Panc1 (cell line): ENCODE results near the gene CHID1. TPM values are rescaled to one million over a fixed set of nuclear protein-coding genes. Genes with fewer than 3 reads are reported as not detected.

Experiments used
- ATAC-seq: fragments of 200-7000 bp; cut with Tn5 transposase; 2 replicates; pipeline ENCODE4 v1.9.1; 2020; ENCODE audit warnings: mild to moderate bottlenecking, moderate library complexity
- BruUV-seq: library from RNA; stranded (reverse); fragments of 400-500 nt; replicated peaks from 2 replicates; lab custom pipeline; 2021; lab: Mats Ljungman, UMichigan
- CTCF ChIA-PET: fragments of 300-600 bp; sonication (Branson Sonifier 250); formaldehyde crosslinking; loops from one replicate; lab custom pipeline; 2022; ENCODE audit warnings: antibody characterized with exemption; lab: Charles Lee
- POLR2A ChIA-PET: fragments of 300-600 bp; sonication (Branson Sonifier 250); formaldehyde crosslinking; loops from one replicate; lab custom pipeline; 2022; ENCODE audit warnings: antibody characterized with exemption; lab: Charles Lee
- DNase-seq: peaks from one replicate; pipeline ENCODE4 v3.0.0-alpha.2; 2010; ENCODE audit warnings: low read depth, low spot score
- H3K27ac ChIP-seq: 2 replicates; pipeline ENCODE4 v1.5.1; 2011; ENCODE audit warnings: mild to moderate bottlenecking, low read length, inconsistent platforms
- H3K27me3 ChIP-seq: fragments of 200-500 bp; sonication (Bioruptor generic); 2 replicates; pipeline ENCODE4 v1.6.0; 2014; ENCODE audit warnings: low read length, inconsistent platforms; ENCODE audit not compliant: control insufficient read depth, insufficient read depth
- H3K36me3 ChIP-seq: fragments of 200-500 bp; sonication (Bioruptor generic); 2 replicates; pipeline ENCODE4 v1.5.1; 2014; ENCODE audit warnings: inconsistent platforms, mild to moderate bottlenecking, low read length, moderate library complexity; ENCODE audit not compliant: control insufficient read depth, insufficient read depth
- H3K4me1 ChIP-seq: 2 replicates; pipeline ENCODE4 v1.5.1; 2011; ENCODE audit warnings: inconsistent platforms, mild to moderate bottlenecking, low read length, moderate library complexity; ENCODE audit not compliant: control insufficient read depth, insufficient read depth
- H3K4me3 ChIP-seq, 2 experiments: 2 replicates each; pipeline ENCODE4 v1.5.1; 2011 to 2012; ENCODE audit warnings: low read depth in 2 of 2, low read length in 2 of 2, mild to moderate bottlenecking in 2 of 2, inconsistent platforms in 1 of 2, moderate library complexity in 1 of 2
- H3K9me3 ChIP-seq: fragments of 200-500 bp; sonication (Bioruptor generic); 2 replicates; pipeline ENCODE4 v1.5.1; 2014; ENCODE audit warnings: low read depth, mild to moderate bottlenecking, inconsistent platforms, low read length, moderate library complexity; ENCODE audit not compliant: control insufficient read depth, insufficient read depth
- POLR2AphosphoS5 ChIP-seq: IDR thresholded peaks from 2 replicates; pipeline ENCODE4 v1.6.1; 2012; ENCODE audit warnings: mild to moderate bottlenecking, low read depth, low read length, moderate library complexity
- SIN3A ChIP-seq: IDR thresholded peaks from 2 replicates; pipeline ENCODE4 v1.6.1; 2012; ENCODE audit warnings: low read depth, mild to moderate bottlenecking, low read length, moderate library complexity, borderline replicate concordance; ENCODE audit not compliant: insufficient read depth
- TCF7L2 ChIP-seq: IDR thresholded peaks from 2 replicates; pipeline ENCODE4 v1.6.1; 2011; ENCODE audit warnings: mild to moderate bottlenecking, low read depth, low read length, inconsistent platforms
- in situ Hi-C: cut with HindIII; loops from 2 replicates; pipeline ENCODE4 v1.10.0; 2016; ENCODE audit warnings: low sequenced_read_pairs, low pct_unique_long_range_greater_than_20kb
- intact Hi-C: fragments of 100-400 bp; cut with micrococcal nuclease; formaldehyde crosslinking; loops from one replicate; pipeline ENCODE4 v1.10.0; 2022; ENCODE audit not compliant: unreplicated experiment
- total RNA-seq: library from RNA; stranded (reverse); gene quantifications from one replicate; pipeline ENCODE4 v1.2.1, GENCODE V29; 2021; ENCODE audit not compliant: unreplicated experiment
- TF ChIP-seq, protein P1 (sequence below), 2 experiments: IDR thresholded peaks; 2 replicates each; pipeline ENCODE4 v1.6.1; 2011 to 2012; ENCODE audit warnings: low read depth in 2 of 2, control low read depth in 1 of 2, low read length in 1 of 2, mild to moderate bottlenecking in 1 of 2, moderate library complexity in 1 of 2; ENCODE audit not compliant: insufficient read depth in 1 of 2
- TF ChIP-seq, protein P2 (sequence below): fragments of 450-650 bp; IDR thresholded peaks from 2 replicates; pipeline ENCODE4 v1.5.1; 2017; ENCODE audit warnings: mild to moderate bottlenecking

CHID1 gene
- total RNA-seq, 1 experiment from 2014 or later: 224 TPM

DNA sequence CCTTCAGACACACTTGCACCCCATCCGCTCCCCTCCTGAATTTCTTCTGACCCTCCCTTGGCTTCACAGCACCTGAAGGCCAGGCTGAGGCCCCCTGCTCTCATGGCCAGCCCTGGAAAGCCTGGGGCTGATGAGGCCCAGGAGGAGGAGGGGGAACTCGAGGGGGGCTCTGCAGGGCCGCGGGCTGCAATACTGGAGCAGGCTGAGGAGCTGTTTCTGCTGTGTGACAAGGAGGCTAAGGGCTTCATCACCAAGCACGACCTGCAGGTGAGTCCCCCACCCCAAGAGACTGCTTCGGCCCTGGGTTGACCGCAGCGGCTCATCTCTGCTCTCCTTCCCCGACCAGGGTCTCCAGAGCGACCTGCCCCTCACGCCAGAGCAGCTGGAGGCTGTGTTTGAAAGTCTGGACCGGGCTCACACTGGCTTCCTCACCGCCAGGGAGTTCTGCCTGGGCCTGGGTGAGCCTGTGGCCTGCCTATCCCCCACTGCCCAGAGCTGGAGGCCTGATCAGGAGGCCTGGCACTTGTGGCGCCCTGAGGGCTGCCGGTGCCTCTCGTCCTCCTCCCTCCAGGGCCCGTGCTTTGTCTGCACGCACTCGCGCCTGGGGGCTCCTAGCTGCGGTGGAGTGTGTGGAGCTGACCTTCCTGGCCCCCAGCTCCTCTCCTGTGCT is 82.0 kb downstream of the CHID1 start:
- no peak for DNase-seq
- Histone ChIP-seq H3K9me3 (no peaks in the 10 kb centered on the region), H3K27ac (peak overlapping the region; percentile 92), H3K4me1 (peaks cover 57% of the 10 kb centered on the region), H3K36me3 (0 out of 2 replicates have a peak, but pooled peaks cover 2% of the 10 kb centered on the region), H3K27me3 (no peaks in the 10 kb centered on the region), H3K4me3 (peak overlapping the region; percentile 78 to 82)
- CTCF ChIA-PET: interaction anchor here (1.2 kb wide), 1 partner anchor 18 kb away, joined by 6 read pairs; no protein-coding TSS in a partner anchor
- POLR2A ChIA-PET: interaction anchor here (0.5 to 1.9 kb wide), 3 partner anchors 9 to 70 kb away, joined by 3 to 11 read pairs (median 3); partner anchors contain the start of gene PNPLA2
- in situ Hi-C loops: no loop called here
- TF ChIP-seq TCF7L2: no peak
- TF ChIP-seq, protein P1, sequence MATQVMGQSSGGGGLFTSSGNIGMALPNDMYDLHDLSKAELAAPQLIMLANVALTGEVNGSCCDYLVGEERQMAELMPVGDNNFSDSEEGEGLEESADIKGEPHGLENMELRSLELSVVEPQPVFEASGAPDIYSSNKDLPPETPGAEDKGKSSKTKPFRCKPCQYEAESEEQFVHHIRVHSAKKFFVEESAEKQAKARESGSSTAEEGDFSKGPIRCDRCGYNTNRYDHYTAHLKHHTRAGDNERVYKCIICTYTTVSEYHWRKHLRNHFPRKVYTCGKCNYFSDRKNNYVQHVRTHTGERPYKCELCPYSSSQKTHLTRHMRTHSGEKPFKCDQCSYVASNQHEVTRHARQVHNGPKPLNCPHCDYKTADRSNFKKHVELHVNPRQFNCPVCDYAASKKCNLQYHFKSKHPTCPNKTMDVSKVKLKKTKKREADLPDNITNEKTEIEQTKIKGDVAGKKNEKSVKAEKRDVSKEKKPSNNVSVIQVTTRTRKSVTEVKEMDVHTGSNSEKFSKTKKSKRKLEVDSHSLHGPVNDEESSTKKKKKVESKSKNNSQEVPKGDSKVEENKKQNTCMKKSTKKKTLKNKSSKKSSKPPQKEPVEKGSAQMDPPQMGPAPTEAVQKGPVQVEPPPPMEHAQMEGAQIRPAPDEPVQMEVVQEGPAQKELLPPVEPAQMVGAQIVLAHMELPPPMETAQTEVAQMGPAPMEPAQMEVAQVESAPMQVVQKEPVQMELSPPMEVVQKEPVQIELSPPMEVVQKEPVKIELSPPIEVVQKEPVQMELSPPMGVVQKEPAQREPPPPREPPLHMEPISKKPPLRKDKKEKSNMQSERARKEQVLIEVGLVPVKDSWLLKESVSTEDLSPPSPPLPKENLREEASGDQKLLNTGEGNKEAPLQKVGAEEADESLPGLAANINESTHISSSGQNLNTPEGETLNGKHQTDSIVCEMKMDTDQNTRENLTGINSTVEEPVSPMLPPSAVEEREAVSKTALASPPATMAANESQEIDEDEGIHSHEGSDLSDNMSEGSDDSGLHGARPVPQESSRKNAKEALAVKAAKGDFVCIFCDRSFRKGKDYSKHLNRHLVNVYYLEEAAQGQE (IDR thresholded peaks at IDR 0.05; ENCODE audit: insufficient read depth in 1 of 2, low read depth in 2 of 2, low read length in 1 of 2): no peak
- TF ChIP-seq, protein P2, sequence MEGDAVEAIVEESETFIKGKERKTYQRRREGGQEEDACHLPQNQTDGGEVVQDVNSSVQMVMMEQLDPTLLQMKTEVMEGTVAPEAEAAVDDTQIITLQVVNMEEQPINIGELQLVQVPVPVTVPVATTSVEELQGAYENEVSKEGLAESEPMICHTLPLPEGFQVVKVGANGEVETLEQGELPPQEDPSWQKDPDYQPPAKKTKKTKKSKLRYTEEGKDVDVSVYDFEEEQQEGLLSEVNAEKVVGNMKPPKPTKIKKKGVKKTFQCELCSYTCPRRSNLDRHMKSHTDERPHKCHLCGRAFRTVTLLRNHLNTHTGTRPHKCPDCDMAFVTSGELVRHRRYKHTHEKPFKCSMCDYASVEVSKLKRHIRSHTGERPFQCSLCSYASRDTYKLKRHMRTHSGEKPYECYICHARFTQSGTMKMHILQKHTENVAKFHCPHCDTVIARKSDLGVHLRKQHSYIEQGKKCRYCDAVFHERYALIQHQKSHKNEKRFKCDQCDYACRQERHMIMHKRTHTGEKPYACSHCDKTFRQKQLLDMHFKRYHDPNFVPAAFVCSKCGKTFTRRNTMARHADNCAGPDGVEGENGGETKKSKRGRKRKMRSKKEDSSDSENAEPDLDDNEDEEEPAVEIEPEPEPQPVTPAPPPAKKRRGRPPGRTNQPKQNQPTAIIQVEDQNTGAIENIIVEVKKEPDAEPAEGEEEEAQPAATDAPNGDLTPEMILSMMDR: no peak
- TF ChIP-seq SIN3A: no peak
- no peak for TF ChIP-seq POLR2AphosphoS5
- no TSS peak for BruUV-seq
- intact Hi-C loops: no loop called here
- peak; percentile 1; the same call in 1 of the 2 replicates for ATAC-seq

DNA sequence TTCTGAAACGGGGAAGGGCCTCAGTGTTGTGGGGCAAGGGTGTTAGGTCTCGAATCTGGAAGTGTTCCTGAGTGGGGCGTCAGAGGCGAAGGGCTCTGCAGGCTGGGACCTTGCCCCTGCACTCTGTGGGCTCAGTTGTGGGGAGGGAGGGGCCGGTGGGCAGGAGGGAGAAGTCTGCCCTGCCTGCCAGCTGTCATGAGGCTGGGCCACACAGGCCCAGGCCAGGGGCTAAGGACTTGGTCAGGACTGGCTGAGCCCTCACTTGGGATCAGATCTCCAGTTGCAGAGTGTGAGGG is 82.8 kb downstream of the CHID1 start, which contains the start of gene CRACR2B:
TSS of gene CRACR2B (plus strand) at position 23 of the 296 bp plus-strand sequence. CDS start 689 bp downstream, outside the sequence.
- peak within 1 kb of the TSS; percentile 92 for H3K27ac ChIP-seq
- no peaks in the 10 kb centered on the region for H3K9me3 ChIP-seq
- intact Hi-C loops: no loop called here
- ChIA-PET CTCF (interaction anchor here (1.2 kb wide), 1 partner anchor 17 kb away, joined by 6 read pairs; no protein-coding TSS in a partner anchor), POLR2A (interaction anchor here (0.8 to 1.9 kb wide), 3 partner anchors 8 to 16 kb away, joined by 3 to 11 read pairs (median 5); partner anchors contain the start of gene PNPLA2)
- H3K4me3 ChIP-seq: peak within 1 kb of the TSS; percentile 78 to 82
- no peaks in the 10 kb centered on the region for H3K27me3 ChIP-seq
- in situ Hi-C loops: no loop called here
- no peak for TF ChIP-seq SIN3A
- TF ChIP-seq, protein P2: no peak
- TF ChIP-seq, protein P1 (IDR thresholded peaks at IDR 0.05; ENCODE audit: insufficient read depth in 1 of 2, low read depth in 2 of 2, low read length in 1 of 2): no peak
- TF ChIP-seq TCF7L2: no peak
- no peak; the same call in 1 of the 2 replicates for TF ChIP-seq POLR2AphosphoS5
- BruUV-seq: no TSS peak
- no peak for ATAC-seq
- H3K4me1 ChIP-seq: peaks cover 57% of the 10 kb centered on the region
- H3K36me3 ChIP-seq: 0 out of 2 replicates have a peak, but pooled peaks cover 2% of the 10 kb centered on the region
- DNase-seq: no peak
